ENCODE measurements around the gene FRMD4A.

GRCh38 chr10:13956826-13957225, 373.9 kb downstream of the FRMD4A start:
- TF ChIP-seq, protein P1, sequence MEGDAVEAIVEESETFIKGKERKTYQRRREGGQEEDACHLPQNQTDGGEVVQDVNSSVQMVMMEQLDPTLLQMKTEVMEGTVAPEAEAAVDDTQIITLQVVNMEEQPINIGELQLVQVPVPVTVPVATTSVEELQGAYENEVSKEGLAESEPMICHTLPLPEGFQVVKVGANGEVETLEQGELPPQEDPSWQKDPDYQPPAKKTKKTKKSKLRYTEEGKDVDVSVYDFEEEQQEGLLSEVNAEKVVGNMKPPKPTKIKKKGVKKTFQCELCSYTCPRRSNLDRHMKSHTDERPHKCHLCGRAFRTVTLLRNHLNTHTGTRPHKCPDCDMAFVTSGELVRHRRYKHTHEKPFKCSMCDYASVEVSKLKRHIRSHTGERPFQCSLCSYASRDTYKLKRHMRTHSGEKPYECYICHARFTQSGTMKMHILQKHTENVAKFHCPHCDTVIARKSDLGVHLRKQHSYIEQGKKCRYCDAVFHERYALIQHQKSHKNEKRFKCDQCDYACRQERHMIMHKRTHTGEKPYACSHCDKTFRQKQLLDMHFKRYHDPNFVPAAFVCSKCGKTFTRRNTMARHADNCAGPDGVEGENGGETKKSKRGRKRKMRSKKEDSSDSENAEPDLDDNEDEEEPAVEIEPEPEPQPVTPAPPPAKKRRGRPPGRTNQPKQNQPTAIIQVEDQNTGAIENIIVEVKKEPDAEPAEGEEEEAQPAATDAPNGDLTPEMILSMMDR (IDR thresholded peaks at IDR 0.05) = no peak
- TF ChIP-seq EZH2phosphoT487 (IDR thresholded peaks at IDR 0.05) (no peak), EZH2 (IDR thresholded peaks at IDR 0.05) (no peak)

Measured in neural progenitor cell (in vitro differentiated cells).